Colonic mucosa (tissue), 4 donors: ENCODE results near the gene MED12L. TPM values are rescaled to one million over a fixed set of nuclear protein-coding genes. Genes with fewer than 3 reads are reported as not detected.

Experiments used
- DNase-seq: peaks from one replicate; pipeline ENCODE4 v3.0.0-alpha.2; 2020
- H3K27ac ChIP-seq: fragments of 200-600 bp; one replicate; pipeline ENCODE4 v1.8.0; 2021
- H3K27me3 ChIP-seq: fragments of 200-600 bp; one replicate; pipeline ENCODE4 v1.8.0; 2021
- H3K36me3 ChIP-seq: fragments of 200-600 bp; one replicate; pipeline ENCODE4 v1.8.0; 2021
- H3K4me1 ChIP-seq: fragments of 200-600 bp; one replicate; pipeline ENCODE4 v1.8.0; 2021; ENCODE audit warnings: mild to moderate bottlenecking
- H3K4me3 ChIP-seq: fragments of 200-600 bp; one replicate; pipeline ENCODE4 v1.8.0; 2021
- H3K9ac ChIP-seq, 2 donors: one replicate each; pipeline ENCODE4 v1.7.0; 2013; ENCODE audit warnings: control low read depth in 2 of 2, low read depth in 2 of 2, low read length in 2 of 2
- H3K9me3 ChIP-seq: fragments of 200-600 bp; one replicate; pipeline ENCODE4 v1.8.0; 2021
- intact Hi-C: fragments of 100-400 bp; cut with DNase I; formaldehyde crosslinking; loops from one replicate; pipeline ENCODE4 v1.14.1; 2022
- total RNA-seq, 2 donors: library from RNA; stranded (reverse); fragmentation: NEBNext Ultra II Directional in 1 of 2; extraction: Animal tissue kit (Norgen Biotek cat#: 25700) in 1 of 2; gene quantifications; one replicate each; pipeline ENCODE4 v1.2.1, GENCODE V29; 2021
- TF ChIP-seq, protein P1 (sequence below): fragments of 200-600 bp; IDR thresholded peaks from one replicate; pipeline ENCODE4 v1.8.0; 2022; ENCODE audit warnings: antibody characterized with exemption, mild to moderate bottlenecking
- donor health status: healthy.
- donor health status: DM: no; HTN: no; CAD: no.
- donor health status: DM: no; HTN: no; CAD: no.

The MED12L gene
- total RNA-seq, 2 donors from 2014 or later, result 0.32 to 1.3 TPM

DNA sequence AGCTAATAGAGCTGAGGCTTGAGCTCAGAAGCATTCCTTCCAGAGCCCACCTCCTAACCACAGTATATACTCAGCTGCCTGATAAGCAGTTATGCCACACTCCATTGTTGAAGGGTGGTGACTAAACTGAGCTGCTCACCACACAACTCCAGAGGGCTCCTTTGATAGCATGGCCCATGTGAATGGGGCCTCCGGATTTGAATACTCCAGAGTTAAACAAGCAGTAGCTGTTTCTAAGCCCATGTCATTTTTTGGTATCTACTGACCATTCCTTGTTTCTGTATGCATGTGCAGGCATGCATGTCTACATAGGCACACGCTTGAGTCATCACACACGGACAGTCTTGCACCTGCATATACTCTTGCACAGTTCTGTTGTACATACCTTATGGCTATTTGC, 346.5 kb downstream of the MED12L start:
- no peaks in the 10 kb centered on the region for H3K9me3 ChIP-seq
- H3K4me1 ChIP-seq, result no peaks in the 10 kb centered on the region
- H3K27me3 ChIP-seq, result no peaks in the 10 kb centered on the region
- DNase-seq, result no peak
- no peak overlapping the region for H3K4me3 ChIP-seq
- intact Hi-C loops, result no loop called here
- no peak overlapping the region for H3K9ac ChIP-seq
- TF ChIP-seq, protein P1, sequence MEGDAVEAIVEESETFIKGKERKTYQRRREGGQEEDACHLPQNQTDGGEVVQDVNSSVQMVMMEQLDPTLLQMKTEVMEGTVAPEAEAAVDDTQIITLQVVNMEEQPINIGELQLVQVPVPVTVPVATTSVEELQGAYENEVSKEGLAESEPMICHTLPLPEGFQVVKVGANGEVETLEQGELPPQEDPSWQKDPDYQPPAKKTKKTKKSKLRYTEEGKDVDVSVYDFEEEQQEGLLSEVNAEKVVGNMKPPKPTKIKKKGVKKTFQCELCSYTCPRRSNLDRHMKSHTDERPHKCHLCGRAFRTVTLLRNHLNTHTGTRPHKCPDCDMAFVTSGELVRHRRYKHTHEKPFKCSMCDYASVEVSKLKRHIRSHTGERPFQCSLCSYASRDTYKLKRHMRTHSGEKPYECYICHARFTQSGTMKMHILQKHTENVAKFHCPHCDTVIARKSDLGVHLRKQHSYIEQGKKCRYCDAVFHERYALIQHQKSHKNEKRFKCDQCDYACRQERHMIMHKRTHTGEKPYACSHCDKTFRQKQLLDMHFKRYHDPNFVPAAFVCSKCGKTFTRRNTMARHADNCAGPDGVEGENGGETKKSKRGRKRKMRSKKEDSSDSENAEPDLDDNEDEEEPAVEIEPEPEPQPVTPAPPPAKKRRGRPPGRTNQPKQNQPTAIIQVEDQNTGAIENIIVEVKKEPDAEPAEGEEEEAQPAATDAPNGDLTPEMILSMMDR, result no peak
- no peak overlapping the region for H3K27ac ChIP-seq
- H3K36me3 ChIP-seq, result no peaks in the 10 kb centered on the region

DNA sequence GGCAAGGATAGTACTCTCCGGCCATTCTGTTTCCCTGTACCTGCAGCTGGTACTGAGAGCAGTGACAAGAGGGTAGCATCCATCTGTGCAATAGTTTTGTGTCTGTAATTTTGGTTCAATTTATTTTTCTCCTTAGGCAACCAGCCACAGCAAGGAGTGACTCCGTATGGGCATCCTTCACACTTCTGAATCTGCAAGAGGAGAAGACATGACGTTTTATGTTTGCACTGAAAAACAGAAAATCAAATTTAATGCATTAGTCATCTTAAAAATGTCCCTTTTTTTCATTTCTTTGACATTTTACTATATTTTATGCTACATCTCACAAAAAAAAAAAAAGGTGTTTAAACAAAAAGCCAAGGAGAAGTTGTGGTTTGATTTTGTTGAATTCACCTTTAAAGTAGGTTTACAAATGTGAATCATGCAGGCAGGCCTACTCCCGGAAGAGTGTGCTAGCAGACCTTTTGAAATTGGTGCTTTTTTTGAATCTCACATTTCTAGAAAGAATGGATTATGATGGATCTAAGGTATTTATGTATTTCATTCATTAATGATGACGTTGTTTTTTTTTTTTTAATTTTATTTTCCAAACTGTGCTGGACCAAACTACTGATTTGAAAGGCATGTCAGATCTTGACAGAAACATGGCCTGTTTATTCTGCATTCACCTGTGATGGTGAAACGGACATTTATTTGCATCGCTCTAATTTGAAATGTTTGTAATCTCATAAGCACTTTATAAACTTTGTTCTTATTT, 347.3 kb downstream of the MED12L start:
- intact Hi-C loops, result no loop called here
- H3K9me3 ChIP-seq, result no peaks in the 10 kb centered on the region
- H3K27me3 ChIP-seq, result no peaks in the 10 kb centered on the region
- H3K9ac ChIP-seq, result no peak overlapping the region
- H3K4me1 ChIP-seq, result no peaks in the 10 kb centered on the region
- no peaks in the 10 kb centered on the region for H3K36me3 ChIP-seq
- no peak overlapping the region for H3K4me3 ChIP-seq
- no peak for DNase-seq
- no peak overlapping the region for H3K27ac ChIP-seq
- TF ChIP-seq, protein P1, result no peak

DNA sequence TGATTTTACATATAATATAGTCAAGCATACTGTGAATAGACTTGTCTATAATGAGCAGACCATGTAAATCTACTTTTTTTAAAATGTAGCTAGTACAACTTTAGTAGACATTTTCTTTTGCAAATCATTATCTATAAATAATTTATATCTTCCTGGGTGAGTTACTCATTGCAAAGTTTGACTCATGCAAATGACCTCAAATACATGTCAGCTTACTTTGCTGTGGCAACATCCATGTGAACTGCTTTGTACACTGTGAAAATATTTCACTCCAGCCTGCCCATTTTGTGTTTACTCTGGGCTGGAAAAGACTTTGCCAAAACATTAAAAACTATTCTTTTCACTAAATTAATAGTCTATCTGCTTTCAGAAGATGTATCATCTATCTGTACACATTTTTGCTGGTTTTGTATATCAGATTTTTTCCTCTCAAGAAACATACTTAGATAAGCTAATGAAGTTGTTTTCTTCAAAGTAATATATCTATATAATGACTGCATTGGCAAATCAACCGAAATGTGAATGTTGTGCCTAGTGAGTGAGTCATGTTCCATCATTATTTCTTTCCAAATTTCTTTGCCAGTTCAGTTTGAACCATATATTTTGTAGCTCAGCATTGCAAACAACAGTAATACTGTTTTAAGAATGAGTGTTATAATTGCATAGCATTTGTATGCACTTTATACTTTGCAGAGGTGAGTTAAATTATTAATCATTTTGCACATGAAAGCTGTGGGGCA, 348.9 kb downstream of the MED12L start:
- no peak overlapping the region for H3K27ac ChIP-seq
- intact Hi-C loops, result no loop called here
- no peaks in the 10 kb centered on the region for H3K9me3 ChIP-seq
- no peak overlapping the region for H3K9ac ChIP-seq
- H3K4me1 ChIP-seq, result no peaks in the 10 kb centered on the region
- H3K27me3 ChIP-seq, result no peaks in the 10 kb centered on the region
- H3K36me3 ChIP-seq, result no peaks in the 10 kb centered on the region
- no peak overlapping the region for H3K4me3 ChIP-seq
- DNase-seq, result no peak
- TF ChIP-seq, protein P1, result no peak

DNA sequence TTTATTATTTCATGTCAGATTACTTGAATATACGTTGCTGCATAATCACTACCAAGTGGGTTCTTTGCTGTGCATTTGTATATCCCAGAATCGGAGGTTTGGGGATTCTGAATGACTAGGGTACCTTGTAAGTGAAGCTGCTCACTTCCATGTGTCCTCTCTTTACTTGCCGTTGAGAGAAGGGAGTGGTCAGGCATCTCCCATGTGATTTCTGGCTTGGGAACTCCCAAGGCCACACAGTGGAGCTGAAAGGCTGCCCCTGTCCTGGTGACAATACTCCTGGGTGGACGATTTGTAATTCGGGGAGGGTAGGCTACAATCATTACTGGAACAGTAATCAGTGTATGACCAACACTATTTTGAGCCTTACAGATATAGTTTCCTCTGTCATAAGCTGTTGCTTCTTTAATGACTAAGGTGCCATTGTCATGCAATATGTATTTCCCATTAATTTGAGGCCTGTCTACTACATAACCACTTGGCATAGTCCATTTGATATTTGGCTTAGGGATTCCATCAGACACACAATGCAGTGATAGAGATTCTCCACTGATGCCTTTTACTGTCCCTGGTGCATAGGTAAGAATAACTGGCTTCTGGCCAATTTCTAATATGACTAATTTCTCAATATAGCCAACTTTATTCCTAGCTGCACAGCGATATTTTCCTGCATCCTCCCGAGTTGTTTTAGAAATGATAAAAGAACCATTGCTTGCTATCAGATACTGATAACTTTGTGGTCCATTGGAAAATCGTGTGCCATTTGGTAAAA, 351.4 kb downstream of the MED12L start:
- H3K36me3 ChIP-seq, result no peaks in the 10 kb centered on the region
- H3K4me1 ChIP-seq, result no peaks in the 10 kb centered on the region
- TF ChIP-seq, protein P1, result no peak
- H3K4me3 ChIP-seq, result no peak overlapping the region
- no peaks in the 10 kb centered on the region for H3K27me3 ChIP-seq
- no peaks in the 10 kb centered on the region for H3K9me3 ChIP-seq
- DNase-seq, result no peak
- intact Hi-C loops, result no loop called here
- H3K9ac ChIP-seq, result no peak overlapping the region
- no peak overlapping the region for H3K27ac ChIP-seq

DNA sequence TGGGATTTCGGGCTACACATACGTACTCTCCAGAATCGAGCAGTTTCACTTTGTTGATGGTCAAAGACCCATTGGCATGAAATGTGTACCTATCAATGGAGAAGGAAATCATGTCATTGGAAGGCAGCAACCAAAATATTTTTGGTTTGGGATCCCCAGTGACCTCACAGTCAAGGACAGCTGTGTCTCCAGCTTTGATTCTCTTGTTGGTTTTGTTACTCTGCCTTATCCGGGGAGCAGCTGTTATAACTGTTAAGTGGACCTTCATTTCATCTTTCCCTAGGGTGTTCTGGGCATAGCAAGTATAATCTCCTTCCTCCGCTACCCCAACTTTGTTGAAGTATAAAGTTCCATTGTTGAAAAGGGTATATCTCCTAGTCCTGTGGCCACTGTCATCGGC, 352.4 kb downstream of the MED12L start:
- H3K4me1 ChIP-seq, result no peaks in the 10 kb centered on the region
- no peak overlapping the region for H3K4me3 ChIP-seq
- no peaks in the 10 kb centered on the region for H3K9me3 ChIP-seq
- H3K27ac ChIP-seq, result no peak overlapping the region
- no peaks in the 10 kb centered on the region for H3K36me3 ChIP-seq
- H3K9ac ChIP-seq, result no peak overlapping the region
- intact Hi-C loops, result loop anchor here (2.0 kb wide), 1 partner anchor 401 kb away; no protein-coding TSS in a partner anchor
- TF ChIP-seq, protein P1, result no peak
- no peak for DNase-seq
- no peaks in the 10 kb centered on the region for H3K27me3 ChIP-seq
